Activated T-helper 2 cell treated with anti-CD3 and anti-CD28 coated beads, Interferon-gamma antibody, Interleukin-2, Interleukin-4, amounts not matched to agents 10 μg/mL and 5 μg/mL and 100 μg/mL, durations not matched to agents 14 hours and 24 hours and 36 hours (primary cell): ENCODE measurements around the gene HAAO. TPM values are rescaled to one million over a fixed set of nuclear protein-coding genes. Genes with fewer than 3 reads are reported as not detected.

Experiments used
- DNase-seq: peaks from one replicate; pipeline ENCODE4 v3.0.0; 2021; ENCODE audit warnings: low spot score
- H3K27ac Mint-ChIP-seq: one replicate; pipeline ENCODE4 v1.8.0; 2021; ENCODE audit warnings: mixed read lengths
- H3K27me3 Mint-ChIP-seq: one replicate; pipeline ENCODE4 v1.8.0; 2021; ENCODE audit warnings: low read depth, mixed read lengths
- H3K36me3 Mint-ChIP-seq: one replicate; pipeline ENCODE4 v1.8.0; 2021; ENCODE audit warnings: low read depth, mixed read lengths
- H3K4me1 Mint-ChIP-seq: one replicate; pipeline ENCODE4 v1.8.0; 2021; ENCODE audit warnings: low read depth, mixed read lengths
- H3K4me3 Mint-ChIP-seq: one replicate; pipeline ENCODE4 v1.8.0; 2021; ENCODE audit warnings: low read depth, mild to moderate bottlenecking, moderate library complexity, mixed read lengths
- H3K9me3 Mint-ChIP-seq: one replicate; pipeline ENCODE4 v1.8.0; 2021; ENCODE audit warnings: mixed read lengths
- intact Hi-C: fragments of 100-400 bp; cut with micrococcal nuclease; formaldehyde crosslinking; loops from one replicate; pipeline ENCODE4 v1.15.1; 2023
- total RNA-seq: library from RNA; stranded (reverse); gene quantifications from 2 replicates; pipeline ENCODE4 v1.2.3, GENCODE V29; 2022

Gene HAAO
- total RNA-seq, 1 donor from 2014 or later = 5.1 TPM

GRCh38 chr2:42810121-42810970 is 18.0 kb upstream of the HAAO start:
- DNase-seq = peak; percentile 94
- no peaks in the 10 kb centered on the region for H3K9me3 Mint-ChIP-seq
- peak overlapping the region; percentile 100 for H3K27ac Mint-ChIP-seq
- H3K4me1 Mint-ChIP-seq = peaks cover 21% of the 10 kb centered on the region
- no peaks in the 10 kb centered on the region for H3K27me3 Mint-ChIP-seq
- H3K4me3 Mint-ChIP-seq = peak overlapping the region; percentile 95
- H3K36me3 Mint-ChIP-seq = peaks cover 6% of the 10 kb centered on the region
- intact Hi-C loops = loop anchor here (1.0 to 10.0 kb wide), 6 partner anchors 16 to 1552 kb away; partner anchors contain the start of genes CAMKMT, COX7A2L, PREPL and ZFP36L2

- peaks cover 26% of the 10 kb centered on the region for H3K4me1 Mint-ChIP-seq
- intact Hi-C loops = loop anchor here (1.0 to 10.0 kb wide), 6 partner anchors 17 to 1553 kb away; partner anchors contain the start of genes CAMKMT, COX7A2L, PREPL and ZFP36L2
- peak overlapping the region; percentile 76 for H3K27ac Mint-ChIP-seq
- H3K36me3 Mint-ChIP-seq = peaks cover 6% of the 10 kb centered on the region
- H3K27me3 Mint-ChIP-seq = no peaks in the 10 kb centered on the region
- H3K9me3 Mint-ChIP-seq = no peaks in the 10 kb centered on the region
- H3K4me3 Mint-ChIP-seq = peak overlapping the region; percentile 58
- no peak for DNase-seq
Measured at GRCh38 chr2:42809819-42810120, 17.4 kb upstream of the HAAO start.

GRCh38 chr2:42809131-42809818 is 16.9 kb upstream of the HAAO start:
- peak overlapping the region; percentile 73 for H3K4me3 Mint-ChIP-seq
- peaks cover 6% of the 10 kb centered on the region for H3K36me3 Mint-ChIP-seq
- DNase-seq = no peak
- peak overlapping the region; percentile 76 for H3K27ac Mint-ChIP-seq
- H3K9me3 Mint-ChIP-seq = no peaks in the 10 kb centered on the region
- peaks cover 30% of the 10 kb centered on the region for H3K4me1 Mint-ChIP-seq
- no peaks in the 10 kb centered on the region for H3K27me3 Mint-ChIP-seq
- intact Hi-C loops = no loop called here

- intact Hi-C loops = no loop called here
- H3K4me1 Mint-ChIP-seq = peaks cover 35% of the 10 kb centered on the region
- peaks cover 6% of the 10 kb centered on the region for H3K36me3 Mint-ChIP-seq
- DNase-seq = no peak
- no peaks in the 10 kb centered on the region for H3K27me3 Mint-ChIP-seq
- peak overlapping the region; percentile 73 for H3K4me3 Mint-ChIP-seq
- H3K27ac Mint-ChIP-seq = peak overlapping the region; percentile 22
- no peaks in the 10 kb centered on the region for H3K9me3 Mint-ChIP-seq
Measured at GRCh38 chr2:42808301-42808700, 15.9 kb upstream of the HAAO start.

- intact Hi-C loops = no loop called here
Measured at GRCh38 chr2:42806786-42807185, 14.4 kb upstream of the HAAO start.

GRCh38 chr2:42804891-42805290 is 12.5 kb upstream of the HAAO start:
- Mint-ChIP-seq H3K36me3 (no peaks in the 10 kb centered on the region), H3K27me3 (no peaks in the 10 kb centered on the region), H3K4me3 (no peak overlapping the region), H3K9me3 (no peaks in the 10 kb centered on the region), H3K27ac (no peak overlapping the region), H3K4me1 (peaks cover 37% of the 10 kb centered on the region)
- intact Hi-C loops = no loop called here
- no peak for DNase-seq

More at GRCh38 chr2:42806786-42807185, 14.4 kb upstream of the HAAO start:
- Mint-ChIP-seq H3K9me3 (no peaks in the 10 kb centered on the region), H3K36me3 (no peaks in the 10 kb centered on the region), H3K4me1 (peaks cover 32% of the 10 kb centered on the region), H3K27me3 (no peaks in the 10 kb centered on the region), H3K27ac (no peak overlapping the region), H3K4me3 (no peak overlapping the region)
- no peak for DNase-seq

- H3K4me3 Mint-ChIP-seq = no peak overlapping the region
- no peaks in the 10 kb centered on the region for H3K36me3 Mint-ChIP-seq
- peaks cover 35% of the 10 kb centered on the region for H3K4me1 Mint-ChIP-seq
- H3K9me3 Mint-ChIP-seq = no peaks in the 10 kb centered on the region
- H3K27ac Mint-ChIP-seq = no peak overlapping the region
- no peaks in the 10 kb centered on the region for H3K27me3 Mint-ChIP-seq
- intact Hi-C loops = no loop called here
- no peak for DNase-seq
Measured at GRCh38 chr2:42804338-42804737, 12.0 kb upstream of the HAAO start.

- Mint-ChIP-seq H3K4me3 (no peak overlapping the region), H3K27me3 (no peaks in the 10 kb centered on the region), H3K27ac (no peak overlapping the region), H3K9me3 (no peaks in the 10 kb centered on the region), H3K36me3 (no peaks in the 10 kb centered on the region), H3K4me1 (peaks cover 34% of the 10 kb centered on the region)
- intact Hi-C loops = no loop called here
- no peak for DNase-seq
Measured at GRCh38 chr2:42802150-42802549, 9.8 kb upstream of the HAAO start.

- H3K36me3 Mint-ChIP-seq = no peaks in the 10 kb centered on the region
- H3K27ac Mint-ChIP-seq = peak overlapping the region; percentile 33
- DNase-seq = no peak
- peaks cover 37% of the 10 kb centered on the region for H3K4me1 Mint-ChIP-seq
- intact Hi-C loops = no loop called here
- no peaks in the 10 kb centered on the region for H3K27me3 Mint-ChIP-seq
- H3K9me3 Mint-ChIP-seq = no peaks in the 10 kb centered on the region
- no peak overlapping the region for H3K4me3 Mint-ChIP-seq
Measured at GRCh38 chr2:42801381-42801780, 9.0 kb upstream of the HAAO start.

GRCh38 chr2:42800981-42801380 is 8.6 kb upstream of the HAAO start:
- no peaks in the 10 kb centered on the region for H3K36me3 Mint-ChIP-seq
- H3K9me3 Mint-ChIP-seq = no peaks in the 10 kb centered on the region
- peaks cover 39% of the 10 kb centered on the region for H3K4me1 Mint-ChIP-seq
- no peaks in the 10 kb centered on the region for H3K27me3 Mint-ChIP-seq
- intact Hi-C loops = no loop called here
- no peak for DNase-seq
- no peak overlapping the region for H3K4me3 Mint-ChIP-seq
- H3K27ac Mint-ChIP-seq = no peak overlapping the region

- intact Hi-C loops = no loop called here
- Mint-ChIP-seq H3K9me3 (no peaks in the 10 kb centered on the region), H3K36me3 (no peaks in the 10 kb centered on the region), H3K27ac (no peak overlapping the region), H3K27me3 (no peaks in the 10 kb centered on the region), H3K4me1 (peaks cover 43% of the 10 kb centered on the region), H3K4me3 (no peak overlapping the region)
- no peak for DNase-seq
Measured at GRCh38 chr2:42800461-42800962, 8.1 kb upstream of the HAAO start.

GRCh38 chr2:42799881-42800280 is 7.5 kb upstream of the HAAO start:
- Mint-ChIP-seq H3K4me1 (peaks cover 38% of the 10 kb centered on the region), H3K4me3 (no peak overlapping the region), H3K36me3 (no peaks in the 10 kb centered on the region), H3K9me3 (no peaks in the 10 kb centered on the region), H3K27me3 (peaks cover 1% of the 10 kb centered on the region), H3K27ac (no peak overlapping the region)
- no peak for DNase-seq
- intact Hi-C loops = no loop called here

GRCh38 chr2:42797281-42797680 is 4.9 kb upstream of the HAAO start:
- intact Hi-C loops = no loop called here
- H3K4me1 Mint-ChIP-seq = peaks cover 35% of the 10 kb centered on the region

More at GRCh38 chr2:42797281-42797680, 4.9 kb upstream of the HAAO start:
- H3K9me3 Mint-ChIP-seq = no peaks in the 10 kb centered on the region
- H3K4me3 Mint-ChIP-seq = no peak overlapping the region
- DNase-seq = no peak
- H3K27ac Mint-ChIP-seq = peak overlapping the region; percentile 21
- H3K27me3 Mint-ChIP-seq = peaks cover 17% of the 10 kb centered on the region
- peaks cover 3% of the 10 kb centered on the region for H3K36me3 Mint-ChIP-seq
